ENCODE data around the gene PYGB.
"Not testable (repeated sequence)": the region's sequence is repeated elsewhere in the genome, so short reads cannot be mapped to it uniquely, and the experiment has no call there.

PYGB gene

GRCh38 chr20:25225642-25226432 lies 22.0 kb upstream of the PYGB start:
- TF ChIP-seq CTCF (IDR thresholded peaks at IDR 0.05; ENCODE audit: low read depth, low read length, missing control alignments), result no peak
- no peak overlapping the region for H3K4me3 ChIP-seq (ENCODE audit: low read depth, low read length)
- DNase-seq (ENCODE audit: low read depth), result no peak

GRCh38 chr20:25226433-25227316 lies 21.2 kb upstream of the PYGB start:
- DNase-seq (ENCODE audit: low read depth), result no peak
- no peak for TF ChIP-seq CTCF (IDR thresholded peaks at IDR 0.05; ENCODE audit: low read depth, low read length, missing control alignments)
- no peak overlapping the region for H3K4me3 ChIP-seq (ENCODE audit: low read depth, low read length)

GRCh38 chr20:25227317-25227831 lies 20.5 kb upstream of the PYGB start:
- TF ChIP-seq CTCF (IDR thresholded peaks at IDR 0.05; ENCODE audit: low read depth, low read length, missing control alignments), result no peak
- no peak for DNase-seq (ENCODE audit: low read depth)
- no peak overlapping the region for H3K4me3 ChIP-seq (ENCODE audit: low read depth, low read length)

GRCh38 chr20:25229486-25230165 lies 18.3 kb upstream of the PYGB start:
- DNase-seq (ENCODE audit: low read depth), result no peak
- no peak overlapping the region for H3K4me3 ChIP-seq (ENCODE audit: low read depth, low read length)
- no peak for TF ChIP-seq CTCF (IDR thresholded peaks at IDR 0.05; ENCODE audit: low read depth, low read length, missing control alignments)

- DNase-seq (ENCODE audit: low read depth), result no peak
- no peak for TF ChIP-seq CTCF (IDR thresholded peaks at IDR 0.05; ENCODE audit: low read depth, low read length, missing control alignments)
- no peak overlapping the region for H3K4me3 ChIP-seq (ENCODE audit: low read depth, low read length)
These were observed 17.6 kb upstream of the PYGB start for GRCh38 chr20:25230166-25230831.

- no peak overlapping the region for H3K4me3 ChIP-seq (ENCODE audit: low read depth, low read length)
- no peak for DNase-seq (ENCODE audit: low read depth)
- no peak for TF ChIP-seq CTCF (IDR thresholded peaks at IDR 0.05; ENCODE audit: low read depth, low read length, missing control alignments)
These were observed 14.7 kb upstream of the PYGB start for GRCh38 chr20:25233016-25233772.

GRCh38 chr20:25234009-25234849 lies 13.7 kb upstream of the PYGB start:
- DNase-seq (ENCODE audit: low read depth); H3K4me3 ChIP-seq (ENCODE audit: low read depth, low read length): not testable (repeated sequence)

Data from GM12864 (cell line).